Cardiac fibroblast (primary cell): ENCODE results near the gene FLOT2.

Experiments used
- DNase-seq, 2 donors: peaks; one replicate each; pipeline versions ENCODE4 v3.0.0 to v3.0.0-alpha.2; 2010; ENCODE audit warnings: low read depth in 2 of 2
- H3K4me3 ChIP-seq, 2 donors: replicated peaks in 1 of 2; 1 replicate in 1 of 2; 2 replicates in 1 of 2; pipeline ENCODE4 v1.5.1; 2011; ENCODE audit warnings: low read depth in 2 of 2, low read length in 2 of 2, mild to moderate bottlenecking in 2 of 2, moderate library complexity in 1 of 2
- CTCF ChIP-seq: IDR thresholded peaks from one replicate; pipeline ENCODE4 v1.5.1; 2011; ENCODE audit warnings: low read depth, mild to moderate bottlenecking, low read length, inconsistent platforms

The FLOT2 gene

GRCh38 chr17:28861393-28862203 lies 35.9 kb downstream of the FLOT2 start:
- no peak for DNase-seq
- TF ChIP-seq CTCF, result no peak
- no peak overlapping the region for H3K4me3 ChIP-seq

GRCh38 chr17:28860363-28860808 lies 37.1 kb downstream of the FLOT2 start:
- DNase-seq, result no peak
- no peak for TF ChIP-seq CTCF
- no peak overlapping the region for H3K4me3 ChIP-seq

- TF ChIP-seq CTCF, result no peak
- DNase-seq, result no peak
- no peak overlapping the region for H3K4me3 ChIP-seq
Measured at GRCh38 chr17:28858801-28859355, 38.7 kb downstream of the FLOT2 start.

GRCh38 chr17:28857905-28858800 lies 39.4 kb downstream of the FLOT2 start:
- DNase-seq, result no peak
- H3K4me3 ChIP-seq, result no peak overlapping the region
- no peak for TF ChIP-seq CTCF

GRCh38 chr17:28856028-28856574 lies 41.4 kb downstream of the FLOT2 start:
- no peak overlapping the region for H3K4me3 ChIP-seq
- TF ChIP-seq CTCF, result no peak
- DNase-seq, result no peak

- no peak for DNase-seq
- peak overlapping the region; percentile 73 to 82 for H3K4me3 ChIP-seq
- no peak for TF ChIP-seq CTCF
Measured at GRCh38 chr17:28855336-28855679, 42.2 kb downstream of the FLOT2 start.
